PC-9 (cell line): ENCODE data around the gene NEUROD2. TPM values are rescaled to one million over a fixed set of nuclear protein-coding genes. Genes with fewer than 3 reads are reported as not detected.

Source experiments
- BruUV-seq: library from RNA; stranded (reverse); fragments of 400-500 nt; replicated peaks from 2 replicates; lab custom pipeline; 2021; lab: Mats Ljungman, UMichigan
- CTCF ChIA-PET: fragments of 300-600 bp; sonication (Branson Sonifier 250); formaldehyde crosslinking; loops from one replicate; lab custom pipeline; 2022; ENCODE audit warnings: antibody characterized with exemption; lab: Charles Lee
- POLR2A ChIA-PET: fragments of 300-600 bp; sonication (Branson Sonifier 250); formaldehyde crosslinking; loops from one replicate; lab custom pipeline; 2022; ENCODE audit warnings: antibody characterized with exemption; ENCODE audit not compliant: unreplicated experiment; lab: Charles Lee
- DNase-seq, 2 experiments: peaks; one replicate each; pipeline versions ENCODE4 v3.0.0 to v3.0.0-alpha.2; 2015 to 2022; ENCODE audit warnings: mixed read lengths in 1 of 2
- H2AFZ ChIP-seq: fragments of 200-600 bp; sonication (generic); 2 replicates; pipeline ENCODE4 v1.8.1; 2017; ENCODE audit warnings: antibody characterized with exemption
- H3F3A ChIP-seq: fragments of 200-600 bp; sonication (generic); 2 replicates; pipeline ENCODE4 v1.8.1; 2017; ENCODE audit warnings: antibody characterized with exemption, mild to moderate bottlenecking, low read depth; ENCODE audit not compliant: insufficient read depth
- H3K27ac ChIP-seq: fragments of 200-600 bp; sonication (generic); 2 replicates; pipeline ENCODE4 v1.6.1; 2016; ENCODE audit warnings: mixed run types
- H3K27me3 ChIP-seq: fragments of 200-600 bp; sonication (generic); 2 replicates; pipeline ENCODE4 v1.6.1; 2016; ENCODE audit warnings: low read depth, mixed run types; ENCODE audit not compliant: insufficient read depth
- H3K36me3 ChIP-seq: fragments of 200-600 bp; sonication (generic); 2 replicates; pipeline ENCODE4 v1.6.1; 2016; ENCODE audit warnings: low read depth, mixed run types
- H3K4me1 ChIP-seq: fragments of 200-600 bp; sonication (generic); replicated peaks from 2 replicates; pipeline ENCODE4 v1.6.1; 2016; ENCODE audit warnings: mixed run types; ENCODE audit not compliant: insufficient read depth
- H3K4me2 ChIP-seq: fragments of 200-600 bp; sonication (generic); 2 replicates; pipeline ENCODE4 v1.6.1; 2017; ENCODE audit warnings: mixed run types
- H3K4me3 ChIP-seq: fragments of 200-600 bp; sonication (generic); 2 replicates; pipeline ENCODE4 v1.6.1; 2016; ENCODE audit warnings: mixed run types
- H3K79me2 ChIP-seq: fragments of 200-600 bp; sonication (generic); 2 replicates; pipeline ENCODE4 v1.6.1; 2017; ENCODE audit warnings: low read depth, mixed run types
- H3K9me2 ChIP-seq: fragments of 200-600 bp; sonication (generic); 2 replicates; pipeline ENCODE4 v1.8.1; 2017; ENCODE audit warnings: mild to moderate bottlenecking; ENCODE audit not compliant: insufficient read depth
- H3K9me3 ChIP-seq: fragments of 200-600 bp; sonication (generic); 2 replicates; pipeline ENCODE4 v1.8.1; 2016; ENCODE audit warnings: low read depth; ENCODE audit not compliant: insufficient read depth
- H4K20me1 ChIP-seq: fragments of 200-600 bp; sonication (generic); 2 replicates; pipeline ENCODE4 v1.8.1; 2017; ENCODE audit not compliant: insufficient read depth
- CTCF ChIP-seq: fragments of 200-600 bp; sonication (generic); conservative IDR thresholded peaks from 2 replicates; pipeline ENCODE4 v1.6.1; 2017; ENCODE audit warnings: mixed run types, antibody characterized with exemption, mild to moderate bottlenecking, moderate library complexity
- EZH2 ChIP-seq: fragments of 200-600 bp; sonication (generic); IDR thresholded peaks from 2 replicates; pipeline ENCODE4 v1.8.0; 2017; ENCODE audit warnings: antibody characterized with exemption, low read depth
- intact Hi-C: fragments of 100-400 bp; cut with micrococcal nuclease; formaldehyde crosslinking; loops from one replicate; pipeline ENCODE4 v1.10.0; 2022; ENCODE audit not compliant: unreplicated experiment
- total RNA-seq: library from RNA; stranded (reverse); gene quantifications from 2 replicates; pipeline ENCODE4 v1.2.3, GENCODE V29; 2021

The NEUROD2 gene
- total RNA-seq, 1 experiment from 2014 or later = not detected

GRCh38 chr17:39634384-39634871 lies 26.7 kb upstream of the NEUROD2 start:
- no peak for DNase-seq
- Histone ChIP-seq H3K27me3 (no peaks in the 10 kb centered on the region), H3K79me2 (peaks cover 23% of the 10 kb centered on the region), H3K9me3 (no peaks in the 10 kb centered on the region), H3K4me2 (no peak overlapping the region), H3K36me3 (no peaks in the 10 kb centered on the region), H4K20me1 (no peaks in the 10 kb centered on the region; the same call in 1 of the 2 replicates), H3F3A (peaks cover 8% of the 10 kb centered on the region; the same call in 1 of the 2 replicates), H3K4me3 (no peak overlapping the region), H3K9me2 (no peaks in the 10 kb centered on the region), H3K27ac (no peak overlapping the region), H2AFZ (no peak overlapping the region), H3K4me1 (peaks cover 43% of the 10 kb centered on the region)
- intact Hi-C loops = loop anchor here (5.0 kb wide), 1 partner anchor 103 kb away; the partner anchor contains the start of gene GRB7
- ChIA-PET POLR2A (no interaction called here), CTCF (interaction anchor here (0.7 to 1.0 kb wide), 3 partner anchors 11 to 174 kb away, joined by 3 read pairs; no protein-coding TSS in a partner anchor)
- peak; percentile 94 for TF ChIP-seq CTCF
- TF ChIP-seq EZH2 = no peak
- no TSS peak for BruUV-seq

- Histone ChIP-seq H3K79me2 (peaks cover 15% of the 10 kb centered on the region), H2AFZ (no peak overlapping the region), H3F3A (peaks cover 8% of the 10 kb centered on the region; the same call in 1 of the 2 replicates), H4K20me1 (no peaks in the 10 kb centered on the region), H3K27ac (no peak overlapping the region), H3K9me3 (no peaks in the 10 kb centered on the region), H3K4me2 (no peak overlapping the region), H3K9me2 (no peaks in the 10 kb centered on the region), H3K4me3 (no peak overlapping the region), H3K4me1 (peaks cover 41% of the 10 kb centered on the region), H3K36me3 (no peaks in the 10 kb centered on the region), H3K27me3 (no peaks in the 10 kb centered on the region)
- POLR2A ChIA-PET = no interaction called here
- CTCF ChIA-PET = interaction anchor here (1.0 kb wide), 2 partner anchors 10 to 26 kb away, joined by 3 to 4 read pairs; no protein-coding TSS in a partner anchor
- no TSS peak for BruUV-seq
- intact Hi-C loops = loop anchor here (5.0 kb wide), 1 partner anchor 104 kb away; the partner anchor contains the start of gene GRB7
- no peak for TF ChIP-seq EZH2
- no peak for TF ChIP-seq CTCF
- DNase-seq = no peak
Observed at GRCh38 chr17:39633570-39634183, 26.0 kb upstream of the NEUROD2 start.

- CTCF ChIA-PET = interaction anchor here (0.6 to 0.7 kb wide), 3 partner anchors 67 to 320 kb away, joined by 9 to 14 read pairs (median 10); no protein-coding TSS in a partner anchor
- no peaks in the 10 kb centered on the region for H3K27me3 ChIP-seq
- peak overlapping the region; percentile 44 for H3K4me2 ChIP-seq
- TF ChIP-seq CTCF (no peak), EZH2 (no peak)
- H3K4me3 ChIP-seq = no peak overlapping the region
- peaks cover 31% of the 10 kb centered on the region for H3K4me1 ChIP-seq
- BruUV-seq = no TSS peak
- POLR2A ChIA-PET = no interaction called here
- H3K9me2 ChIP-seq = no peaks in the 10 kb centered on the region
- DNase-seq = no peak
- intact Hi-C loops = loop anchor here (5.0 kb wide), 1 partner anchor 105 kb away; the partner anchor contains the start of gene GRB7
- H3K36me3 ChIP-seq = no peaks in the 10 kb centered on the region
- peaks cover 8% of the 10 kb centered on the region; the same call in 1 of the 2 replicates for H3F3A ChIP-seq
- no peaks in the 10 kb centered on the region for H4K20me1 ChIP-seq
- H3K79me2 ChIP-seq = peaks cover 2% of the 10 kb centered on the region; the same call in 1 of the 2 replicates
- H3K9me3 ChIP-seq = no peaks in the 10 kb centered on the region
- H3K27ac ChIP-seq = no peak overlapping the region
- H2AFZ ChIP-seq = no peak overlapping the region
Observed at GRCh38 chr17:39632153-39632941, 24.6 kb upstream of the NEUROD2 start.
